SK-N-SH (cell line): Measurements from ENCODE around the gene PRLR. TPM values are rescaled to one million over a fixed set of nuclear protein-coding genes. Genes with fewer than 3 reads are reported as not detected.

Source experiments
- CTCF ChIA-PET: fragments of 300-600, 350-600 bp; formaldehyde crosslinking; extraction: SDS; loops from one replicate; lab custom pipeline; 2021; lab: Yijun Ruan, JAX
- POLR2A ChIA-PET: fragments of 350-600 bp; sonication (Branson Sonifier 250); formaldehyde crosslinking; extraction: SDS; loops from one replicate; lab custom pipeline; 2020; ENCODE audit warnings: antibody characterized with exemption, inconsistent platforms; lab: Yijun Ruan, JAX
- DNase-seq: peaks from one replicate; pipeline ENCODE4 v3.0.0; 2012
- H2AFZ ChIP-seq: fragments of 200-600 bp; sonication (generic); 2 replicates; pipeline ENCODE4 v1.8.1; 2016; ENCODE audit warnings: antibody characterized with exemption, mild to moderate bottlenecking, low read depth
- H3F3A ChIP-seq: fragments of 200-600 bp; sonication (generic); replicated peaks from 2 replicates; pipeline ENCODE3; 2016; ENCODE audit warnings: antibody characterized with exemption, mild to moderate bottlenecking; ENCODE audit not compliant: insufficient read depth
- H3K27ac ChIP-seq, 2 experiments: fragments of 200-500 bp in 1 of 2; fragments of 200-600 bp in 1 of 2; sonication (Bioruptor generic) in 1 of 2; sonication (generic), shearing (Covaris generic) in 1 of 2; 2 replicates each; pipeline versions ENCODE4 v1.5.1 to v1.6.1; 2014 to 2016; ENCODE audit warnings: low read depth in 2 of 2, inconsistent platforms in 1 of 2, low read length in 1 of 2, mild to moderate bottlenecking in 1 of 2, mixed read lengths in 1 of 2
- H3K27me3 ChIP-seq: fragments of 200-600 bp; sonication (generic), shearing (Covaris generic); 2 replicates; pipeline ENCODE4 v1.6.1; 2016; ENCODE audit warnings: mixed run types; ENCODE audit not compliant: insufficient read depth
- H3K36me3 ChIP-seq, 2 experiments: fragments of 200-500 bp in 1 of 2; fragments of 200-600 bp in 1 of 2; sonication (Bioruptor generic) in 1 of 2; sonication (generic) in 1 of 2; replicated peaks in 1 of 2; 2 replicates each; pipeline versions ENCODE3 to v1.5.1; 2014 to 2016; ENCODE audit warnings: low read length in 1 of 2, mild to moderate bottlenecking in 1 of 2; ENCODE audit not compliant: insufficient read depth in 2 of 2, control insufficient read depth in 1 of 2
- H3K4me1 ChIP-seq, 2 experiments: fragments of 200-500 bp in 1 of 2; fragments of 200-600 bp in 1 of 2; sonication (Bioruptor generic) in 1 of 2; sonication (generic), shearing (Covaris generic) in 1 of 2; 2 replicates each; pipeline versions ENCODE4 v1.5.1 to v1.6.1; 2014 to 2016; ENCODE audit warnings: low read depth in 1 of 2, low read length in 1 of 2, mixed run types in 1 of 2; ENCODE audit not compliant: insufficient read depth in 2 of 2, control insufficient read depth in 1 of 2
- H3K4me2 ChIP-seq: fragments of 200-600 bp; sonication (generic), shearing (Covaris generic); 2 replicates; pipeline ENCODE4 v1.6.1; 2017; ENCODE audit warnings: mixed run types
- H3K4me3 ChIP-seq, 2 experiments: fragments of 200-500 bp in 1 of 2; fragments of 200-600 bp in 1 of 2; sonication (Bioruptor generic) in 1 of 2; sonication (generic), shearing (Covaris generic) in 1 of 2; 2 replicates each; pipeline versions ENCODE4 v1.5.1 to v1.8.1; 2014 to 2016; ENCODE audit warnings: low read depth in 2 of 2, inconsistent platforms in 1 of 2, low read length in 1 of 2, mild to moderate bottlenecking in 1 of 2, mixed read lengths in 1 of 2, moderate library complexity in 1 of 2
- H3K79me2 ChIP-seq: fragments of 200-600 bp; sonication (generic); 2 replicates; pipeline ENCODE4 v1.8.1; 2017; ENCODE audit warnings: mild to moderate bottlenecking; ENCODE audit not compliant: insufficient read depth
- H3K9ac ChIP-seq: fragments of 200-600 bp; sonication (generic); 2 replicates; pipeline ENCODE4 v1.6.1; 2017; ENCODE audit warnings: mixed run types
- H3K9me2 ChIP-seq: fragments of 200-600 bp; sonication (generic); 2 replicates; pipeline ENCODE4 v1.6.1; 2017; ENCODE audit warnings: mixed run types
- H3K9me3 ChIP-seq: fragments of 200-600 bp; sonication (generic); 2 replicates; pipeline ENCODE4 v1.6.1; 2017; ENCODE audit warnings: mixed run types, mild to moderate bottlenecking, moderate library complexity
- H4K20me1 ChIP-seq: fragments of 200-600 bp; sonication (generic); 2 replicates; pipeline ENCODE4 v1.6.1; 2017; ENCODE audit warnings: mild to moderate bottlenecking, mixed run types; ENCODE audit not compliant: insufficient read depth
- CHD2 ChIP-seq: fragments of 150-350 bp; IDR thresholded peaks from 2 replicates; pipeline ENCODE4 v1.6.1; 2018; ENCODE audit warnings: low read length; ENCODE audit not compliant: partially characterized antibody
- ELF1 ChIP-seq: IDR thresholded peaks from 2 replicates; pipeline ENCODE4 v1.4.0; 2012
- EP300 ChIP-seq, 2 experiments: IDR thresholded peaks; 2 replicates each; pipeline versions ENCODE4 v1.4.0 to v1.6.1; 2012; ENCODE audit warnings: borderline replicate concordance in 1 of 2, low read depth in 1 of 2, low read length in 1 of 2
- FOXJ3 ChIP-seq: sonication (generic); formaldehyde crosslinking; IDR thresholded peaks from 2 replicates; pipeline ENCODE4 v1.5.1; 2020; ENCODE audit warnings: mild to moderate bottlenecking, missing genetic modification reagents
- GABPA ChIP-seq: IDR thresholded peaks from 2 replicates; pipeline ENCODE4 v1.4.0; 2012; ENCODE audit warnings: low read depth, mild to moderate bottlenecking
- GATA2 ChIP-seq: sonication (generic); formaldehyde crosslinking; IDR thresholded peaks from 2 replicates; pipeline ENCODE4 v1.5.0; 2020; ENCODE audit warnings: mild to moderate bottlenecking, missing genetic modification reagents
- JUND ChIP-seq: IDR thresholded peaks from 2 replicates; pipeline ENCODE4 v1.4.0; 2012
- MXI1 ChIP-seq: IDR thresholded peaks from 2 replicates; pipeline ENCODE4 v1.6.1; 2012; ENCODE audit warnings: mild to moderate bottlenecking, low read depth, low read length, improper control_type of control experiment
- NFIC ChIP-seq: IDR thresholded peaks from 2 replicates; pipeline ENCODE4 v1.4.0; 2012; ENCODE audit warnings: borderline replicate concordance
- RAD21 ChIP-seq: IDR thresholded peaks from 2 replicates; pipeline ENCODE4 v1.6.1; 2012; ENCODE audit warnings: mild to moderate bottlenecking, low read length
- RFX5 ChIP-seq: IDR thresholded peaks from 2 replicates; pipeline ENCODE4 v1.6.1; 2012; ENCODE audit warnings: mild to moderate bottlenecking, improper control_type of control experiment, low read length
- SIN3A ChIP-seq: IDR thresholded peaks from 2 replicates; pipeline ENCODE4 v1.6.1; 2012; ENCODE audit warnings: low read depth, mild to moderate bottlenecking, low read length, moderate library complexity, borderline replicate concordance
- TCF12 ChIP-seq: IDR thresholded peaks from 2 replicates; pipeline ENCODE4 v1.4.0; 2012
- WGBS: methylation state at CpG from one replicate; pipeline ENCODE4 v1.1.6; 2017; ENCODE audit warnings: low lambda C conversion rate; 5-methylcytosine and 5-hydroxymethylcytosine counted together
- polyA plus RNA-seq, 3 experiments: library from polyadenylated mRNA; depleted of rRNA; stranded (reverse); fragments of >200 nt; gene quantifications; 2 replicates each; pipeline ENCODE4 v1.2.3, GENCODE V29; 2012
- TF ChIP-seq, protein P1 (sequence below): IDR thresholded peaks from 2 replicates; pipeline ENCODE4 v1.6.1; 2012; ENCODE audit warnings: mild to moderate bottlenecking, low read depth, low read length, moderate library complexity
- TF ChIP-seq, protein P2 (sequence below): fragments of 150-350 bp; IDR thresholded peaks from 2 replicates; pipeline ENCODE4 v1.6.1; 2016; ENCODE audit warnings: mild to moderate bottlenecking, low read depth, low read length
- TF ChIP-seq, protein P3 (sequence below): fragments of 200-600 bp; sonication (generic); IDR thresholded peaks from 2 replicates; pipeline ENCODE4 v1.6.1; 2017; ENCODE audit warnings: antibody characterized with exemption, mild to moderate bottlenecking, moderate library complexity
- TF ChIP-seq, protein P4 (sequence below): IDR thresholded peaks from 2 replicates; pipeline ENCODE4 v1.4.0; 2012; ENCODE audit warnings: low read depth, borderline replicate concordance
- TF ChIP-seq, protein P5 (sequence below): IDR thresholded peaks from 2 replicates; pipeline ENCODE4 v1.4.0; 2012; ENCODE audit warnings: low read depth

Gene PRLR
- polyA plus RNA-seq, 1 of the 3 experiments (the other 2 are of a cell fraction), result 0.13 TPM

DNA sequence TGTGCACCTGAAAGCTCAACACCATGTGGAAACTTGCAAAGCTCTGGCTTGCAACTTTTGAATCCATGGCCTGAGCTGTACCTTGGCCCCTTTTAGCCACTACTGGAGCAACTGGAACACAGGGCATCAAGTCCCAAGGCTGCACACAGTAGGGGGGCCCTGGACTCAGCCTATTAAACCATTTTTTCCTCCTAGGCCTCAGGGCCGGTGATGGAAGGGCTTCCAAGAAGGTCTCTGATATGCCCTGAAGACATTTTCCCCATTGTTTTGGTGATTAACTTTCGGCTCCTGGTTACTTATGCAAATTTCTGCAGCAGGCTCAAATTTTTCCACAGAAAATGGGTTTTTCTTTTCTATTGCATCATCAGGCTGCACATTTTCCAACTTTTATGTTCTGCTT, 22.7 kb upstream of the PRLR start (continued):
- TF ChIP-seq, protein P1, sequence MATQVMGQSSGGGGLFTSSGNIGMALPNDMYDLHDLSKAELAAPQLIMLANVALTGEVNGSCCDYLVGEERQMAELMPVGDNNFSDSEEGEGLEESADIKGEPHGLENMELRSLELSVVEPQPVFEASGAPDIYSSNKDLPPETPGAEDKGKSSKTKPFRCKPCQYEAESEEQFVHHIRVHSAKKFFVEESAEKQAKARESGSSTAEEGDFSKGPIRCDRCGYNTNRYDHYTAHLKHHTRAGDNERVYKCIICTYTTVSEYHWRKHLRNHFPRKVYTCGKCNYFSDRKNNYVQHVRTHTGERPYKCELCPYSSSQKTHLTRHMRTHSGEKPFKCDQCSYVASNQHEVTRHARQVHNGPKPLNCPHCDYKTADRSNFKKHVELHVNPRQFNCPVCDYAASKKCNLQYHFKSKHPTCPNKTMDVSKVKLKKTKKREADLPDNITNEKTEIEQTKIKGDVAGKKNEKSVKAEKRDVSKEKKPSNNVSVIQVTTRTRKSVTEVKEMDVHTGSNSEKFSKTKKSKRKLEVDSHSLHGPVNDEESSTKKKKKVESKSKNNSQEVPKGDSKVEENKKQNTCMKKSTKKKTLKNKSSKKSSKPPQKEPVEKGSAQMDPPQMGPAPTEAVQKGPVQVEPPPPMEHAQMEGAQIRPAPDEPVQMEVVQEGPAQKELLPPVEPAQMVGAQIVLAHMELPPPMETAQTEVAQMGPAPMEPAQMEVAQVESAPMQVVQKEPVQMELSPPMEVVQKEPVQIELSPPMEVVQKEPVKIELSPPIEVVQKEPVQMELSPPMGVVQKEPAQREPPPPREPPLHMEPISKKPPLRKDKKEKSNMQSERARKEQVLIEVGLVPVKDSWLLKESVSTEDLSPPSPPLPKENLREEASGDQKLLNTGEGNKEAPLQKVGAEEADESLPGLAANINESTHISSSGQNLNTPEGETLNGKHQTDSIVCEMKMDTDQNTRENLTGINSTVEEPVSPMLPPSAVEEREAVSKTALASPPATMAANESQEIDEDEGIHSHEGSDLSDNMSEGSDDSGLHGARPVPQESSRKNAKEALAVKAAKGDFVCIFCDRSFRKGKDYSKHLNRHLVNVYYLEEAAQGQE, result no peak
- TF ChIP-seq EP300 (IDR thresholded peaks at IDR 0.05; ENCODE audit: borderline replicate concordance in 1 of 2, low read depth in 1 of 2, low read length in 1 of 2), result no peak

DNA sequence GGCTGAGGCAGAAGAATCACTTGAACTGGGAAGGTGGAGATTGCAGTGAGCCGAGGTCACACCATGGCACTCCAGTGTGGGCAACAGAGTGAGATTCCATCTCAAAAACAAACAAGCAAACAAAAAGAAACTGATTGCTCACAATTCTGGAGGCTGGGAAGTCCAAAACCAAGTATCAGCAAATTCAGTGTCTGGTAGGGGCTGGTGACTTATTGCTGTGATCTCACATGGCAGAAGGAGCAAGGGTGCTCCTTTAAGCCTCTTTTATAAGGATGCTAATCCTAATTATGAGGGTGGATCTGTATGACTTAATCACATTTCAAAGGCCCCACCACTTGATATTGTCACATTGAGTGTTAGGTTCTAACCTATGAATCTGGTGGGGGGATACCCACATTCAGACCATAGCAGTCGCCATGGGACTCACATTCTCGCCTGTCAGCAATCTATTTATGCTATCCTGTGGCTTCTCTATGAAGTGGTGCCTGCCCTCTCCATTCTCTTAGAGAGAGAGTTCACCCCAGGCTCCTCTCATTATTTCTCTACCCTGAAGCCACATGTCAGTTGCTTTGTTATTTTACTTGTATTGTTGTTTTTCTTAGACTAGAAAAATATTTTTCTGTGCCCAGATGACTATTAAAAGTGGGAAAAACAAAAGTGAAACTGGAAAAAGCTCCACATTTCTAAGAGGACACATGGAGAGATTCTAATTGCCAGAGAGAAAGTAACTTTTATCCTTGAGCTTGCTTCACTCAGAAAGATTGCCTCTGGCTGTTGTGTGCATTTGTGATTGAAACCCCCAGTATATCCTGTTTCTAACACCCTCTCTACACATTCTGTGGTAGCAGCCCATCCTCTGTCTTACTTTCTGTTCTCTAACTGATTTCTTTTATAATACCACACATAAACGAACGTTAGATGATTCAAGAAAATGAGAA, 18.8 kb upstream of the PRLR start:
- TF ChIP-seq TCF12, result no peak
- no peak for TF ChIP-seq CHD2
- no peak for TF ChIP-seq JUND
- TF ChIP-seq ELF1, result no peak
- TF ChIP-seq GATA2, result no peak
- TF ChIP-seq, protein P2, sequence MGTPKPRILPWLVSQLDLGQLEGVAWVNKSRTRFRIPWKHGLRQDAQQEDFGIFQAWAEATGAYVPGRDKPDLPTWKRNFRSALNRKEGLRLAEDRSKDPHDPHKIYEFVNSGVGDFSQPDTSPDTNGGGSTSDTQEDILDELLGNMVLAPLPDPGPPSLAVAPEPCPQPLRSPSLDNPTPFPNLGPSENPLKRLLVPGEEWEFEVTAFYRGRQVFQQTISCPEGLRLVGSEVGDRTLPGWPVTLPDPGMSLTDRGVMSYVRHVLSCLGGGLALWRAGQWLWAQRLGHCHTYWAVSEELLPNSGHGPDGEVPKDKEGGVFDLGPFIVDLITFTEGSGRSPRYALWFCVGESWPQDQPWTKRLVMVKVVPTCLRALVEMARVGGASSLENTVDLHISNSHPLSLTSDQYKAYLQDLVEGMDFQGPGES, result no peak
- no peak for TF ChIP-seq SIN3A
- TF ChIP-seq FOXJ3 (CRISPR knock-in tag), result no peak
- TF ChIP-seq, protein P3, sequence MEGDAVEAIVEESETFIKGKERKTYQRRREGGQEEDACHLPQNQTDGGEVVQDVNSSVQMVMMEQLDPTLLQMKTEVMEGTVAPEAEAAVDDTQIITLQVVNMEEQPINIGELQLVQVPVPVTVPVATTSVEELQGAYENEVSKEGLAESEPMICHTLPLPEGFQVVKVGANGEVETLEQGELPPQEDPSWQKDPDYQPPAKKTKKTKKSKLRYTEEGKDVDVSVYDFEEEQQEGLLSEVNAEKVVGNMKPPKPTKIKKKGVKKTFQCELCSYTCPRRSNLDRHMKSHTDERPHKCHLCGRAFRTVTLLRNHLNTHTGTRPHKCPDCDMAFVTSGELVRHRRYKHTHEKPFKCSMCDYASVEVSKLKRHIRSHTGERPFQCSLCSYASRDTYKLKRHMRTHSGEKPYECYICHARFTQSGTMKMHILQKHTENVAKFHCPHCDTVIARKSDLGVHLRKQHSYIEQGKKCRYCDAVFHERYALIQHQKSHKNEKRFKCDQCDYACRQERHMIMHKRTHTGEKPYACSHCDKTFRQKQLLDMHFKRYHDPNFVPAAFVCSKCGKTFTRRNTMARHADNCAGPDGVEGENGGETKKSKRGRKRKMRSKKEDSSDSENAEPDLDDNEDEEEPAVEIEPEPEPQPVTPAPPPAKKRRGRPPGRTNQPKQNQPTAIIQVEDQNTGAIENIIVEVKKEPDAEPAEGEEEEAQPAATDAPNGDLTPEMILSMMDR, result no peak
- no peak for TF ChIP-seq RAD21
- no peak for TF ChIP-seq MXI1
- TF ChIP-seq, protein P4, sequence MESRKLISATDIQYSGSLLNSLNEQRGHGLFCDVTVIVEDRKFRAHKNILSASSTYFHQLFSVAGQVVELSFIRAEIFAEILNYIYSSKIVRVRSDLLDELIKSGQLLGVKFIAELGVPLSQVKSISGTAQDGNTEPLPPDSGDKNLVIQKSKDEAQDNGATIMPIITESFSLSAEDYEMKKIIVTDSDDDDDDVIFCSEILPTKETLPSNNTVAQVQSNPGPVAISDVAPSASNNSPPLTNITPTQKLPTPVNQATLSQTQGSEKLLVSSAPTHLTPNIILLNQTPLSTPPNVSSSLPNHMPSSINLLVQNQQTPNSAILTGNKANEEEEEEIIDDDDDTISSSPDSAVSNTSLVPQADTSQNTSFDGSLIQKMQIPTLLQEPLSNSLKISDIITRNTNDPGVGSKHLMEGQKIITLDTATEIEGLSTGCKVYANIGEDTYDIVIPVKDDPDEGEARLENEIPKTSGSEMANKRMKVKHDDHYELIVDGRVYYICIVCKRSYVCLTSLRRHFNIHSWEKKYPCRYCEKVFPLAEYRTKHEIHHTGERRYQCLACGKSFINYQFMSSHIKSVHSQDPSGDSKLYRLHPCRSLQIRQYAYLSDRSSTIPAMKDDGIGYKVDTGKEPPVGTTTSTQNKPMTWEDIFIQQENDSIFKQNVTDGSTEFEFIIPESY, result no peak
- TF ChIP-seq GABPA, result no peak
- TF ChIP-seq, protein P5, sequence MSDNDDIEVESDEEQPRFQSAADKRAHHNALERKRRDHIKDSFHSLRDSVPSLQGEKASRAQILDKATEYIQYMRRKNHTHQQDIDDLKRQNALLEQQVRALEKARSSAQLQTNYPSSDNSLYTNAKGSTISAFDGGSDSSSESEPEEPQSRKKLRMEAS, result no peak
- TF ChIP-seq RFX5, result no peak
- no peak for TF ChIP-seq NFIC
- no peaks in the 10 kb centered on the region for H3K27me3 ChIP-seq
- ChIA-PET CTCF (no interaction called here), POLR2A (no interaction called here)
- no peaks in the 10 kb centered on the region for H3F3A ChIP-seq
- WGBS, result 32% methylated on average over 5 of the region's 5 CpGs
- H3K9me2 ChIP-seq, result no peaks in the 10 kb centered on the region
- no peaks in the 10 kb centered on the region for H3K79me2 ChIP-seq
- peak overlapping the region; percentile 58 for H3K4me2 ChIP-seq
- no peak overlapping the region for H3K27ac ChIP-seq
- no peaks in the 10 kb centered on the region for H3K36me3 ChIP-seq
- H3K9me3 ChIP-seq, result no peaks in the 10 kb centered on the region
- no peaks in the 10 kb centered on the region; a peak in 1 of 4 replicates for H3K4me1 ChIP-seq
- H3K9ac ChIP-seq, result no peak overlapping the region
- H3K4me3 ChIP-seq, result peak overlapping the region; percentile 7 to 37; a peak in 2 of 4 replicates
- no peaks in the 10 kb centered on the region for H4K20me1 ChIP-seq
- H2AFZ ChIP-seq, result no peak overlapping the region
- DNase-seq, result no peak
